Fibroblast of villous mesenchyme (primary cell): ENCODE results near the gene DNMBP. TPM values are rescaled to one million over a fixed set of nuclear protein-coding genes. Genes with fewer than 3 reads are reported as not detected.
"Not testable (repeated sequence)": the region's sequence is repeated elsewhere in the genome, so short reads cannot be mapped to it uniquely, and the experiment has no call there.

ENCODE experiments used
- DNase-seq: peaks from one replicate; pipeline ENCODE4 v3.0.0-alpha.2; 2010; ENCODE audit warnings: low read depth
- H3K4me3 ChIP-seq: 2 replicates; pipeline ENCODE4 v1.5.1; 2011; ENCODE audit warnings: low read depth, mild to moderate bottlenecking, low read length
- CTCF ChIP-seq: IDR thresholded peaks from 2 replicates; pipeline ENCODE4 v1.5.1; 2012; ENCODE audit warnings: low read depth, mild to moderate bottlenecking, low read length; ENCODE audit not compliant: insufficient read depth
- total RNA-seq: library from RNA; depleted of rRNA; stranded (reverse); fragments of >200 nt; gene quantifications from 2 replicates; pipeline ENCODE4 v1.2.3, GENCODE V29; 2012

Gene DNMBP
- total RNA-seq, 1 donor: 27.6 TPM

GRCh38 chr10:99965700-99966099 is 44.0 kb downstream of the DNMBP start:
- DNase-seq: peak; percentile 38
- no peak overlapping the region for H3K4me3 ChIP-seq
- no peak for TF ChIP-seq CTCF

GRCh38 chr10:99964791-99965190 is 45.0 kb downstream of the DNMBP start:
- no peak overlapping the region for H3K4me3 ChIP-seq
- peak; percentile 51 for DNase-seq
- TF ChIP-seq CTCF: peak; percentile 16

- H3K4me3 ChIP-seq, DNase-seq: not testable (repeated sequence)
Observed at GRCh38 chr10:99963467-99964165, 46.1 kb downstream of the DNMBP start.

GRCh38 chr10:99958806-99959205 is 50.9 kb downstream of the DNMBP start:
- no peak for DNase-seq
- H3K4me3 ChIP-seq: peak overlapping the region; percentile 7

GRCh38 chr10:99958302-99958701 is 51.4 kb downstream of the DNMBP start:
- DNase-seq: peak; percentile 98
- no peak for TF ChIP-seq CTCF
- H3K4me3 ChIP-seq: peak overlapping the region; percentile 7

More at GRCh38 chr10:99958806-99959205, 50.9 kb downstream of the DNMBP start:
- no peak for TF ChIP-seq CTCF

GRCh38 chr10:99953510-99953909 is 56.2 kb downstream of the DNMBP start:
- not testable (repeated sequence) for H3K4me3 ChIP-seq, DNase-seq

GRCh38 chr10:99952799-99953198 is 56.9 kb downstream of the DNMBP start:
- no peak overlapping the region for H3K4me3 ChIP-seq
- TF ChIP-seq CTCF: no peak

GRCh38 chr10:99946051-99946450 is 63.7 kb downstream of the DNMBP start:
- H3K4me3 ChIP-seq: not testable (repeated sequence)
- DNase-seq: peak; percentile 35

More at GRCh38 chr10:99952799-99953198, 56.9 kb downstream of the DNMBP start:
- no peak for DNase-seq

GRCh38 chr10:99945263-99945662 is 64.5 kb downstream of the DNMBP start:
- no peak for TF ChIP-seq CTCF
- H3K4me3 ChIP-seq: no peak overlapping the region
- DNase-seq: peak; percentile 89
